Lower leg skin (tissue), 4 donors: ENCODE measurements around the gene ABCF2. TPM values are rescaled to one million over a fixed set of nuclear protein-coding genes. Genes with fewer than 3 reads are reported as not detected.
A peak's percentile ranks its signal among the peaks of the same experiment; 100 is the strongest.

Source experiments
- DNase-seq, 2 donors: peaks; one replicate each; pipeline ENCODE4 v3.0.0-alpha.2; 2019; ENCODE audit warnings: low spot score in 2 of 2
- H3K4me3 ChIP-seq: fragments of 200-600 bp; sonication (generic); 2 replicates; pipeline ENCODE4 v1.5.1; 2017; ENCODE audit warnings: mild to moderate bottlenecking, low read depth; ENCODE audit not compliant: poor library complexity, severe bottlenecking
- CTCF ChIP-seq, 3 donors: fragments of 450-650 bp; IDR thresholded peaks; one replicate each; pipeline ENCODE4 v1.5.1; 2016; ENCODE audit warnings: antibody characterized with exemption in 3 of 3, mild to moderate bottlenecking in 3 of 3, moderate library complexity in 2 of 3
- POLR2A ChIP-seq, 2 donors: fragments of 450-650 bp; IDR thresholded peaks; one replicate each; pipeline ENCODE4 v1.6.1; 2016 to 2017; ENCODE audit warnings: antibody characterized with exemption in 2 of 2, mild to moderate bottlenecking in 1 of 2, moderate library complexity in 1 of 2
- WGBS, 2 donors: methylation state at CpG; one replicate each; pipeline ENCODE4 v1.1.5; 2018; 5-methylcytosine and 5-hydroxymethylcytosine counted together
- intact Hi-C: fragments of 100-400 bp; cut with DNase I; formaldehyde crosslinking; loops from one replicate; pipeline ENCODE4 v1.15.0; 2023; ENCODE audit warnings: low total_unique reads
- total RNA-seq, 4 donors: library from RNA; depleted of rRNA; stranded (reverse); fragments of >200 nt; gene quantifications; one replicate each; pipeline ENCODE4 v1.1.0, GENCODE V29; 2016

ABCF2 gene
- total RNA-seq, 4 donors from 2014 or later: 16.4 to 267 (median 29.1) TPM

DNA sequence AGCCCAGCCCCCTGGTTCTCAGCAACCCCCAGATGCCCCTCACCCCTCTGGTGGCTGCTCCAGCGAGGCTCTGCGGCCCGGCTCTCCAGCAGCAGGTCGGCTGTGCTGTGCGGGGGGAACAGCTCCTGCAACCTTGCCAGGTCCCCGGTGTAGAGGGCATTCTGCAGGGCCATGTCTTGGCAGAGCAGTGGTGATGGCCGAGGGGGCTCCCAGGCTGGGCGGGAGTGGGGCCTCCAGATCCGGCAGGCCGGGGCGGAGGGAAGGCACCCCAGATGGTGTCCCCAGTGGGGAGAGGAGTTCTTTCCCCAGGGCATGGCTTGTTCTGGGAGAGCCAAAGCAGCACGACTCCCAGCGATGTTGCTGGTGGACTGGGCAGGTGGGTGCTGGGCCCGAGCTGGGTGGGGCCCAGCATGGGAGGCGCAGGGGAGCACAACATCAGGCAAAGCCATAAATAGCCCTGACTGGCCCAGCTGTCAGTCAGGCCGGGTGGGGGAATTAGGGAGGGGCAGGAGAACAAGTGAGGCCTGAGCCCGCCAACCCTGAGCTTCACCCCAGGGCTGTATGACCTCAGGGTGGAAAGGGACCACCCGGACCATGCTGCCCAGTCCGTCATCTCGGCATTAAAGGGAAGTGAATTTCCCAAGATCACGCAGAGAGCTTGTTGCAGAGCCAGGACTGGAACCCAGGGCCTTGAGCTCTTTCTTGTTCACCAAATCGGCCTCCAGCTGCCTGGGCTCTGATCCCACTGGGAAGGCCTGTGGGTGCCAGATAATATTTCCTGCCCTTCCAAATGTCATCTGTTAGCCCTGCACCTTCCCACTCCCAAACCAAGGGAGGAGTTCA is 39.4 kb downstream of the ABCF2 start:
- H3K4me3 ChIP-seq: no peak overlapping the region
- TF ChIP-seq POLR2A (IDR thresholded peaks at IDR 0.05): no peak
- TF ChIP-seq CTCF (IDR thresholded peaks at IDR 0.05): no peak
- intact Hi-C loops: no loop called here
- WGBS, 2 donors: 71 to 73% methylated on average over 17 to 20 of the region's 22 CpGs
- DNase-seq: no peak

DNA sequence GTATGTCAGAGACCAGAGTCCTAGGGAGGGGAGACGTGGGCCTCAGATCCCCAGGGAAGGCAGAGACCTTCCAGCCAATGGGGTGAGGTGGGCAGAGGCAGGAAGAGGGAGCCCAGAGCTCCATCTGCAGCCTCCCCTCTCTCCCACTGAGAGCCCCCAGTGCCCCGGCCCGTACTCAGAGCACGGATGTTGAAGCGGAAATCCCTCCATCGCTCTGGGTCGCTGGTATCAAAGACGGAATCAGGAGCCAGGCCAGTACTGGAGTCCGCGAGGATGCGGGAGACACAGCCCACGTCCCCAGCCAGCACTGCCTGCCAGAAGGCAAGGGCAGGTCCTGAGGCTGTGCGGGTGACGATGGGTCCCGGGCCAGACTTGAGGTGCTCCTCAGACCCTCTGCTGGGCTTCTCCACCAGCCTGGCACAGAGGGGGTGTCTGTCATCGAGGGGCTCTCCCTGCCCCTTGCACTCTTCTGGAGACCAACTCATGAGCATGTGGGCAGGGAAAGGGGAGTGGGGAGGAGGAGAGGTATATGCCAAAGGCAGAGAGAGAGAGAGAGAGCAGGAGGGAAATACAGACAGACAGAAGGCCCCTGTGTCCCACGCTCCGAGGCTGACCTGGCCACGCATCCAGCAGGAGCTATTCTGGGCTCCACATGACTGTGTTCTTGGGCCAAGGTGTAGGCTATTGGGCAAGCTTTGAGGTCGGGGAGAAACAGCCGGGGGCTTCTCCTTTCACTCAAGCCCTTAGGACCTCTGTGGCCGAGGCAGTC is 40.2 kb downstream of the ABCF2 start, which contains the start of gene ASB10:
TSS of gene ASB10 (minus strand) at position 611 of the 769 bp plus-strand sequence. CDS start at position 491, 120 bp downstream.
- no peak for DNase-seq
- WGBS, 2 donors: 72 to 81% methylated on average over 18 to 22 of the region's 22 CpGs
- intact Hi-C loops: no loop called here

GRCh38 chr7:151185762-151186639 is 41.0 kb downstream of the ABCF2 start:
- DNase-seq: no peak
- WGBS, 2 donors: 84 to 88% methylated on average over 9 to 16 of the region's 16 CpGs

More for the DNA sequence above, 40.2 kb downstream of the ABCF2 start, which contains the start of gene ASB10:
- TF ChIP-seq POLR2A (IDR thresholded peaks at IDR 0.05) (no peak), CTCF (IDR thresholded peaks at IDR 0.05) (no peak)
- H3K4me3 ChIP-seq: no peak within 1 kb of the TSS

GRCh38 chr7:151181011-151181431 is 46.0 kb downstream of the ABCF2 start:
- intact Hi-C loops: no loop called here
- 90 to 94% methylated on average over 12 to 21 of the region's 22 CpGs for WGBS, 2 donors
- TF ChIP-seq CTCF (IDR thresholded peaks at IDR 0.05) (no peak), POLR2A (IDR thresholded peaks at IDR 0.05) (no peak)
- no peak for DNase-seq
- H3K4me3 ChIP-seq: no peak overlapping the region

More at GRCh38 chr7:151185762-151186639, 41.0 kb downstream of the ABCF2 start:
- H3K4me3 ChIP-seq: no peak overlapping the region
- TF ChIP-seq CTCF (IDR thresholded peaks at IDR 0.05) (no peak), POLR2A (IDR thresholded peaks at IDR 0.05) (no peak)
- intact Hi-C loops: no loop called here

GRCh38 chr7:151179946-151180345 is 47.1 kb downstream of the ABCF2 start:
- TF ChIP-seq POLR2A (IDR thresholded peaks at IDR 0.05) (no peak), CTCF (IDR thresholded peaks at IDR 0.05) (no peak)
- no peak overlapping the region for H3K4me3 ChIP-seq
- intact Hi-C loops: no loop called here
- DNase-seq: peak in 1 of 2 donors; percentile 20
- 76 to 80% methylated on average over 4 of the region's 4 CpGs for WGBS, 2 donors
